Measurements from ENCODE around the gene LRRC23. TPM values are rescaled to one million over a fixed set of nuclear protein-coding genes. Genes with fewer than 3 reads are reported as not detected.

Gene LRRC23
- total and polyA plus RNA-seq, 9 of the 15 experiments (the other 6 are each of a cell fraction or from before 2014, with no cell fraction given), result 2.2 to 7.0 (median 3.0) TPM

- TF ChIP-seq ARID3A (IDR thresholded peaks at IDR 0.05; ENCODE audit: borderline replicate concordance, low read depth, low read length) (no peak), PTBP1 (IDR thresholded peaks at IDR 0.05; ENCODE audit: low read depth, low read length) (no peak), MTA3 (IDR thresholded peaks at IDR 0.05; ENCODE audit: borderline replicate concordance) (no peak), ERF (CRISPR knock-in tag; IDR thresholded peaks at IDR 0.05) (no peak), EP400 (IDR thresholded peaks at IDR 0.05) (peak; percentile 31; the same call in 1 of the 2 replicates), CTCFL (IDR thresholded peaks at IDR 0.05; ENCODE audit: borderline replicate concordance, insufficient read depth, low read depth, low read length, poor library complexity, severe bottlenecking) (no peak), ZNF398 (CRISPR knock-in tag; IDR thresholded peaks at IDR 0.05) (no peak), MAFK (IDR thresholded peaks at IDR 0.05; ENCODE audit: low read length) (no peak), CCAR2 (IDR thresholded peaks at IDR 0.05; ENCODE audit: low read depth, low read length) (no peak), HMBOX1 (IDR thresholded peaks at IDR 0.05) (no peak), ZNF584 (CRISPR knock-in tag; IDR thresholded peaks at IDR 0.05; ENCODE audit: low read depth) (no peak), HNRNPUL1 (IDR thresholded peaks at IDR 0.05; ENCODE audit: low read length) (no peak), GABPB2 (CRISPR knock-in tag; conservative IDR thresholded peaks at IDR 0.05) (no peak), ASH1L (IDR thresholded peaks at IDR 0.05; ENCODE audit: borderline replicate concordance, low read depth, partially characterized antibody) (no peak), ZNF431 (CRISPR knock-in tag; IDR thresholded peaks at IDR 0.05) (no peak), HDAC1 (IDR thresholded peaks at IDR 0.05) (peak in 1 of 2 experiments; percentile 66; a peak in 2 of 4 replicates), OTX1 (CRISPR knock-in tag; IDR thresholded peaks at IDR 0.05) (0 out of 2 replicates have a peak, but pooled peaks have one; percentile 33)
Measured at GRCh38 chr12:6927379-6928021, 22.9 kb downstream of the LRRC23 start, which contains the start of gene ATN1 (continued).
